IMR-90 (cell line): ENCODE results near the gene ADGRG3. TPM values are rescaled to one million over a fixed set of nuclear protein-coding genes. Genes with fewer than 3 reads are reported as not detected.

Experiments used
- ATAC-seq: fragments of 200-7000 bp; cut with Tn5 transposase; 2 replicates; pipeline ENCODE4 v1.9.1; 2020; ENCODE audit warnings: low read depth, mild to moderate bottlenecking, moderate library complexity
- BruUV-seq: library from RNA; stranded (reverse); fragments of 400-500 nt; replicated peaks from 2 replicates; lab custom pipeline; 2021; lab: Mats Ljungman, UMichigan
- CTCF ChIA-PET: fragments of 300-600 bp; formaldehyde crosslinking; extraction: SDS; loops from one replicate; lab custom pipeline; 2021; ENCODE audit warnings: antibody characterized with exemption; lab: Yijun Ruan, JAX
- POLR2A ChIA-PET: fragments of 300-600 bp; sonication (Branson Sonifier 250); formaldehyde crosslinking; loops from one replicate; lab custom pipeline; 2022; ENCODE audit warnings: antibody characterized with exemption; ENCODE audit not compliant: unreplicated experiment; lab: Charles Lee
- DNase-seq: peaks from one replicate; pipeline ENCODE4 v3.0.0; 2013
- H2AFZ ChIP-seq: replicated peaks from 2 replicates; pipeline ENCODE3; 2013; ENCODE audit warnings: low read length, mild to moderate bottlenecking; ENCODE audit not compliant: poor library complexity
- H2AK5ac ChIP-seq: 2 replicates; pipeline ENCODE4 v1.6.1; 2013; ENCODE audit warnings: low read depth, low read length, inconsistent platforms
- H2AK9ac ChIP-seq: replicated peaks from 2 replicates; pipeline ENCODE3; 2013; ENCODE audit warnings: mild to moderate bottlenecking, low read depth, low read length, moderate library complexity; ENCODE audit not compliant: poor library complexity
- H2BK120ac ChIP-seq: 2 replicates; pipeline ENCODE4 v1.6.1; 2013; ENCODE audit warnings: low read depth, low read length, inconsistent platforms
- H2BK15ac ChIP-seq: 3 replicates; pipeline ENCODE4 v1.6.1; 2013; ENCODE audit warnings: low read depth, low read length, inconsistent platforms
- H2BK20ac ChIP-seq: 2 replicates; pipeline ENCODE4 v1.6.1; 2013; ENCODE audit warnings: low read depth, mild to moderate bottlenecking, inconsistent platforms, low read length, moderate library complexity
- H2BK5ac ChIP-seq: 2 replicates; pipeline ENCODE4 v1.6.1; 2013; ENCODE audit warnings: mild to moderate bottlenecking, low read depth, low read length, inconsistent platforms; ENCODE audit not compliant: poor library complexity, severe bottlenecking
- H3K14ac ChIP-seq: replicated peaks from 2 replicates; pipeline ENCODE4 v1.6.1; 2013; ENCODE audit warnings: low read depth, low read length, inconsistent platforms
- H3K18ac ChIP-seq: 2 replicates; pipeline ENCODE4 v1.6.1; 2013; ENCODE audit warnings: low read depth, low read length, control low read depth
- H3K23ac ChIP-seq: 2 replicates; pipeline ENCODE4 v1.6.1; 2013; ENCODE audit warnings: low read depth, low read length, inconsistent platforms
- H3K27ac ChIP-seq: 2 replicates; pipeline ENCODE4 v1.5.1; 2013; ENCODE audit warnings: mild to moderate bottlenecking, control low read depth, low read length; ENCODE audit not compliant: insufficient read depth
- H3K27me3 ChIP-seq: 2 replicates; pipeline ENCODE4 v1.6.1; 2013; ENCODE audit warnings: low read length; ENCODE audit not compliant: control insufficient read depth, insufficient read depth
- H3K36me3 ChIP-seq: 2 replicates; pipeline ENCODE4 v1.6.1; 2013; ENCODE audit warnings: low read length, mixed read lengths; ENCODE audit not compliant: control insufficient read depth, insufficient read depth
- H3K4ac ChIP-seq: 2 replicates; pipeline ENCODE4 v1.6.1; 2013; ENCODE audit warnings: low read depth, low read length, inconsistent platforms
- H3K4me1 ChIP-seq: 2 replicates; pipeline ENCODE4 v1.6.1; 2013; ENCODE audit warnings: low read length, mixed read lengths; ENCODE audit not compliant: control insufficient read depth, insufficient read depth
- H3K4me2 ChIP-seq: 2 replicates; pipeline ENCODE4 v1.6.1; 2013; ENCODE audit warnings: low read depth, mild to moderate bottlenecking, control low read depth, low read length, moderate library complexity
- H3K4me3 ChIP-seq: 2 replicates; pipeline ENCODE4 v1.5.1; 2013; ENCODE audit warnings: low read depth, mild to moderate bottlenecking, control low read depth, low read length, moderate library complexity; ENCODE audit not compliant: insufficient read depth
- H3K56ac ChIP-seq: 2 replicates; pipeline ENCODE4 v1.6.1; 2013; ENCODE audit warnings: low read length, inconsistent platforms; ENCODE audit not compliant: insufficient read depth; ENCODE audit errors: extremely low read depth
- H3K79me1 ChIP-seq, 2 experiments: 2 replicates each; pipeline ENCODE4 v1.6.1; 2013; ENCODE audit warnings: low read length in 2 of 2, inconsistent platforms in 1 of 2, low read depth in 1 of 2
- H3K9ac ChIP-seq: 2 replicates; pipeline ENCODE4 v1.6.1; 2013; ENCODE audit warnings: low read depth, low read length, control low read depth
- H3K9me1 ChIP-seq: 2 replicates; pipeline ENCODE4 v1.6.1; 2013; ENCODE audit warnings: low read length, inconsistent platforms; ENCODE audit not compliant: insufficient read depth
- H3K9me3 ChIP-seq: 2 replicates; pipeline ENCODE4 v1.6.1; 2013; ENCODE audit warnings: low read length; ENCODE audit not compliant: control insufficient read depth, insufficient read depth
- H4K20me1 ChIP-seq: 2 replicates; pipeline ENCODE4 v1.6.1; 2013; ENCODE audit warnings: low read length, inconsistent platforms; ENCODE audit not compliant: insufficient read depth
- H4K5ac ChIP-seq: 2 replicates; pipeline ENCODE4 v1.6.1; 2013; ENCODE audit warnings: mild to moderate bottlenecking, low read depth, low read length, control low read depth
- H4K8ac ChIP-seq, 2 experiments: 2 replicates each; pipeline ENCODE4 v1.6.1; 2013; ENCODE audit warnings: low read depth in 2 of 2, low read length in 2 of 2, control low read depth in 1 of 2, inconsistent platforms in 1 of 2
- H4K91ac ChIP-seq: 2 replicates; pipeline ENCODE4 v1.6.1; 2013; ENCODE audit warnings: low read depth, low read length, inconsistent platforms; ENCODE audit not compliant: insufficient read depth
- BHLHE40 ChIP-seq: fragments of 150-350 bp; IDR thresholded peaks from 2 replicates; pipeline ENCODE4 v1.6.1; 2016; ENCODE audit warnings: mild to moderate bottlenecking, low read depth, low read length
- CEBPB ChIP-seq: IDR thresholded peaks from 2 replicates; pipeline ENCODE4 v1.6.1; 2012; ENCODE audit warnings: low read depth, low read length, improper control_type of control experiment
- FOS ChIP-seq: fragments of 150-350 bp; IDR thresholded peaks from 2 replicates; pipeline ENCODE4 v1.6.1; 2016; ENCODE audit warnings: low read depth, low read length
- MAFK ChIP-seq: IDR thresholded peaks from 2 replicates; pipeline ENCODE4 v1.6.1; 2012; ENCODE audit warnings: low read depth, low read length, improper control_type of control experiment
- MAZ ChIP-seq: IDR thresholded peaks from 2 replicates; pipeline ENCODE4 v1.6.1; 2012; ENCODE audit warnings: low read depth, mild to moderate bottlenecking, low read length, improper control_type of control experiment, moderate library complexity, borderline replicate concordance
- MXI1 ChIP-seq: IDR thresholded peaks from 2 replicates; pipeline ENCODE4 v1.6.1; 2012; ENCODE audit warnings: low read depth, mild to moderate bottlenecking, low read length, moderate library complexity, borderline replicate concordance
- POLR2A ChIP-seq: IDR thresholded peaks from 2 replicates; pipeline ENCODE4 v1.6.1; 2012; ENCODE audit warnings: mild to moderate bottlenecking, low read depth, low read length
- RAD21 ChIP-seq: IDR thresholded peaks from 2 replicates; pipeline ENCODE4 v1.6.1; 2012; ENCODE audit warnings: low read length, improper control_type of control experiment
- RCOR1 ChIP-seq: IDR thresholded peaks from 2 replicates; pipeline ENCODE4 v1.6.1; 2012; ENCODE audit warnings: mild to moderate bottlenecking, low read length, improper control_type of control experiment; ENCODE audit not compliant: insufficient replicate concordance
- RFX5 ChIP-seq: IDR thresholded peaks from 2 replicates; pipeline ENCODE4 v1.8.0; 2012; ENCODE audit warnings: low read depth, mild to moderate bottlenecking, low read length, moderate library complexity
- WGBS, 2 experiments: methylation state at CpG; one replicate each; pipeline versions ENCODE4 v1.1.5 to v1.1.7; 2013; ENCODE audit warnings: missing lambda C conversion rate in 2 of 2; ENCODE audit not compliant: insufficient read length in 1 of 2; ENCODE audit errors: extremely low coverage in 2 of 2; 5-methylcytosine and 5-hydroxymethylcytosine counted together
- dilution Hi-C: fragments of 300-500 bp; cut with HindIII; formaldehyde crosslinking; loops from one replicate; pipeline ENCODE4 v1.14.3; 2018; ENCODE audit warnings: low sequenced_read_pairs; ENCODE audit not compliant: unreplicated experiment
- in situ Hi-C: fragments of 300-500 bp; cut with MboI; formaldehyde crosslinking; loops from 3 replicates; pipeline ENCODE4 v1.14.3; 2019; ENCODE audit warnings: low sequenced_read_pairs, inconsistent platforms, mixed read lengths
- intact Hi-C: fragments of 100-400 bp; cut with micrococcal nuclease; formaldehyde crosslinking; loops from 2 replicates; pipeline ENCODE4 v1.10.0; 2022
- polyA plus RNA-seq, 3 experiments: library from polyadenylated mRNA; depleted of rRNA; stranded (reverse); fragments of >200 nt; gene quantifications; 2 replicates each; pipeline ENCODE4 v1.2.3, GENCODE V29; 2012; ENCODE audit warnings: low replicate concordance in 1 of 3
- total RNA-seq: library from RNA; depleted of rRNA; stranded (reverse); fragments of >200 nt; gene quantifications from 2 replicates; pipeline ENCODE4 v1.2.3, GENCODE V29; 2012
- TF ChIP-seq, protein P1 (sequence below): fragments of 150-350 bp; IDR thresholded peaks from 2 replicates; pipeline ENCODE4 v1.6.1; 2016; ENCODE audit warnings: low read depth, mild to moderate bottlenecking, low read length, moderate library complexity, borderline replicate concordance

Gene ADGRG3
- total and polyA plus RNA-seq, 2 of the 4 experiments (the other 2 are of a cell fraction), result not detected

DNA sequence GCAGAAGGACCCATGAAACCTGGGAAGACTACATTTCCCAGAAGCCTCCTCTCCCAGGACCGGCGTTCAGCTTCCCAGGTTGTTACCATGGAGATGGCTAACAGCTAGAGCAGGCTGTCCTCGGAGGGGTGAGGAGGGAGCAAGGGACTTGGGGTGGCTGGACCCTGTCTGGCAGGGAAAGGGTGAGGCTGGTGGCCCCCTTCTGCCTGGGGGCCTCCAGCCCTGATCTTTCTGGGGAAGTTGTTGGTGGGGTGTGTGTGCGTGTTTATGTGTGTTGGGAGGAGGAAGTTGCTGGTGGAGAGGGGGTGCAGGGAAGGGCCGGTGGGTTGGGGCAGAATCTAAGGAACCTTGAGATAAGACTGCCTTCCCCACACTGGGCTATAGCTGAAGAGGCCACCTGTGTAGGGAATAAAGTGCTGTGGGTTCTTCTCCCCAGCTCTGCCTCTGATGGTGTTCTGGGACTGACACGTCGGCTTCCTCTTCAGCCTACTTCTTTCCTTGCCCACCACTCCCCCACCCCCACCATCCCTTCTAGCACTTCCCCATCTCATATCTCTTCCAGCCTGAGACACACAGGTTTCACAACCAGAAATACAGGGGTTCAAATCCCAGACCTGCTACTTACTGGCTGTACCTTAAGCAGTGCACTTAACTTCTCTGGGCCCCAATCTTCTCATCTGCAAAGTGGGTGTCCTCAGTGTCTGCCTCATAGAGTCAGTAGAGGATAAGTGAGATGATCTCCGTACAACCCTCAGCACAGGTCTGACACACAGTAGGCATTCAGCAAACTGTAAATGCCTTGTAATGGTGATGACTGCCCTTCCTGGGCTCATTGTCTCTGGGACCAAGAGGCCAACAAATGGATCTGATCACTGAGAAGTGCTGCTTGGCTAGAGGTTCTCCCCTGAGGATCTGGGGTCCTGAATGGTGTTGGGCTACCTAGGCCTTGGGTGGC is 26.9 kb downstream of the ADGRG3 start, which contains the start of gene DRC7:
DRC7 (plus strand) TSS at position 82 of the 955 bp plus-strand sequence. CDS start 3,144 bp downstream, outside the sequence.
- Histone ChIP-seq H2BK5ac (no peak within 1 kb of the TSS), H2AK5ac (no peak within 1 kb of the TSS), H3K27ac (no peak within 1 kb of the TSS), H3K23ac (no peak within 1 kb of the TSS), H2AFZ (peak within 1 kb of the TSS; percentile 45), H4K5ac (no peak within 1 kb of the TSS), H2AK9ac (no peak within 1 kb of the TSS), H4K20me1 (no peaks in the 10 kb centered on the region), H3K56ac (no peak within 1 kb of the TSS), H3K4me2 (peak within 1 kb of the TSS; percentile 43; the same call in 1 of the 2 replicates), H3K9ac (no peak within 1 kb of the TSS), H3K14ac (no peak within 1 kb of the TSS), H2BK20ac (no peak within 1 kb of the TSS), H2BK15ac (no peak within 1 kb of the TSS), H2BK120ac (no peak within 1 kb of the TSS), H3K27me3 (peaks cover 61% of the 10 kb centered on the region), H3K4ac (no peak within 1 kb of the TSS), H3K36me3 (no peaks in the 10 kb centered on the region), H4K8ac (no peak within 1 kb of the TSS), H3K9me1 (no peaks in the 10 kb centered on the region), H3K4me3 (no peak within 1 kb of the TSS), H3K18ac (no peak within 1 kb of the TSS), H3K9me3 (no peaks in the 10 kb centered on the region), H4K91ac (no peak within 1 kb of the TSS), H3K4me1 (no peaks in the 10 kb centered on the region), H3K79me1 (no peaks in the 10 kb centered on the region)
- dilution Hi-C loops (no loop called here), intact Hi-C loops (no loop called here), in situ Hi-C loops (no loop called here)
- CTCF ChIA-PET, result no interaction called here
- POLR2A ChIA-PET, result no interaction called here
- WGBS, 2 experiments, result no CpG with 5 or more reads among the region's 8 CpGs
- peak; percentile 83 for ATAC-seq
- DNase-seq, result peak; percentile 13
- no TSS peak for BruUV-seq
- TF ChIP-seq, protein P1, sequence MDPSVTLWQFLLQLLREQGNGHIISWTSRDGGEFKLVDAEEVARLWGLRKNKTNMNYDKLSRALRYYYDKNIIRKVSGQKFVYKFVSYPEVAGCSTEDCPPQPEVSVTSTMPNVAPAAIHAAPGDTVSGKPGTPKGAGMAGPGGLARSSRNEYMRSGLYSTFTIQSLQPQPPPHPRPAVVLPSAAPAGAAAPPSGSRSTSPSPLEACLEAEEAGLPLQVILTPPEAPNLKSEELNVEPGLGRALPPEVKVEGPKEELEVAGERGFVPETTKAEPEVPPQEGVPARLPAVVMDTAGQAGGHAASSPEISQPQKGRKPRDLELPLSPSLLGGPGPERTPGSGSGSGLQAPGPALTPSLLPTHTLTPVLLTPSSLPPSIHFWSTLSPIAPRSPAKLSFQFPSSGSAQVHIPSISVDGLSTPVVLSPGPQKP, result no peak
- no peak for TF ChIP-seq MXI1
- TF ChIP-seq MAZ, result no peak
- no peak for TF ChIP-seq RAD21
- TF ChIP-seq RCOR1, result no peak
- no peak for TF ChIP-seq CEBPB
- no peak for TF ChIP-seq MAFK
- no peak for TF ChIP-seq FOS
- no peak for TF ChIP-seq POLR2A
- no peak for TF ChIP-seq BHLHE40
- TF ChIP-seq RFX5, result no peak
